GM18507 (cell line): ENCODE data around the gene TNFRSF6B.

ENCODE experiments used
- DNase-seq: peaks from one replicate; pipeline ENCODE4 v3.0.0; 2011; ENCODE audit warnings: low read depth; ENCODE audit not compliant: insufficient read length; ENCODE audit errors: extremely low spot score
- FAIRE-seq: peaks from 2 replicates; lab custom pipeline; 2011; peaks lifted over from hg19 to GRCh38; lab: Jason Lieb, UNC

TNFRSF6B gene

DNA sequence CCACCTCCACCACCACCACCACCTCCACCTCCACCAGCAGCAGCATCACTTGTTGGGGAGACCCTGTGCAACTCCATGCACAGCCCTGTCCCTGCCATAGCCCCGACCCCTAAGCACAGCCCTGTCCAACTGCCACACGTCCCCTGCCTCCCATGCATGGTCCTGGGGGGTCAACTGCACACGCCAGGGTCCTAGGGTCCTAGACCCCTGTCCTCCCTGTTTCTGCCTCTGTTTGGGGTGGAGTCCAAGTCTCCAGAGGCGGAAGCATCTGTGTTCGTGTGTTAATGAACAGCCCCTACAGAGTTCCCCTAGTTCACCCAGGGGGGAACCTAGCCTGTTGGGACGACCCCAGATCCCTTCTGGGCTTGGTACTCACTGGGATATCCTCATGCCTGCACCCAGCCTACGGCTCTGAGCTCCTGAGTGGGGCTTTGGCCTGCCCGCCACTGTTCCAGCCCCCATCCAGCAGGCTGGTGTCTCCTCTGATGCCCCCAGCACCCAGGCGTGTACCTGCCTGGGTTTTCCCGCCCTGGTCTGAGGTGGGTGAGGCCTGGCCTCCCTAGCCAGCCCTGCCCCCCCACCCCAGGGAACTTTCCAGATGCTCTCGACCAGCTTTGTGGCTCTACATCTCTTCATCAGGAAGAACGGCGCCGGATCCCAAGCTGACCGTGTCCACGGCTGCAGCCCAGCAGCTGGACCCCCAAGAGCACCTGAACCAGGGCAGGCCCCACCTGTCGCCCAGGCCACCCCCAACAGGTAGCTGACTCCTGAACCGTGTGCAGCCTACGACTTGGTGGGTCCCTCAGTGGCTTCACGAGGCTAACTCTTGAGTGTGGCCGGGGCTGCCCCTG is 2.5 kb upstream of the TNFRSF6B start:
- DNase-seq (no peak), FAIRE-seq (no peak)

DNA sequence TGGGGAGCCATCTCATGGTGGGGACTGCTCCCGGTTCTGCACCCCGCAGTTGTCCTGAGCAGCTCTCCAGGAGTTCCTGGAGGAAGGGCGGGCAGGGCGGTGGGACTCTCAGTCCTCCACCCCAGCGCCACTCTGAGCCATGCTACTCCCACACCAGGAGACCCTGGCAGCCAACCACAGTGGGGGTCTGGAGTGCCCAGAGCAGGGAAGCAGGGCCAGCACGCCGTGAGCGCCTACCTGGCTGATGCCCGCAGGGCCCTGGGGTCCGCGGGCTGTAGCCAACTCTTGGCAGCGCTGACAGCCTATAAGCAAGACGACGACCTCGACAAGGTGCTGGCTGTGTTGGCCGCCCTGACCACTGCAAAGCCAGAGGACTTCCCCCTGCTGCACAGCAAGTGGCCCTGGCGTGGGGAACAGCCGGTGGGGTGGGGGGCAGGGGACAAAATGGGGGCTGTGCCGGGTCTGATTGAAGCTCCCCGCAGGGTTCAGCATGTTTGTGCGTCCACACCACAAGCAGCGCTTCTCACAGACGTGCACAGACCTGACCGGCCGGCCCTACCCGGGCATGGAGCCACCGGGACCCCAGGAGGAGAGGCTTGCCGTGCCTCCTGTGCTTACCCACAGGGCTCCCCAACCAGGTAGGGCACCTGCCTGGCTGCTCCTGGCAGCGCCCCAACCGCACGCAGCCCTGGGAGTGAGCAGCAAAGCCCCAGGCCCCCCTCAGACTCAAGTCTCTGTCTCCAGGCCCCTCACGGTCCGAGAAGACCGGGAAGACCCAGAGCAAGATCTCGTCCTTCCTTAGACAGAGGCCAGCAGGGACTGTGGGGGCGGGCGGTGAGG is 1.6 kb upstream of the TNFRSF6B start:
- FAIRE-seq (no peak), DNase-seq (no peak)

DNA sequence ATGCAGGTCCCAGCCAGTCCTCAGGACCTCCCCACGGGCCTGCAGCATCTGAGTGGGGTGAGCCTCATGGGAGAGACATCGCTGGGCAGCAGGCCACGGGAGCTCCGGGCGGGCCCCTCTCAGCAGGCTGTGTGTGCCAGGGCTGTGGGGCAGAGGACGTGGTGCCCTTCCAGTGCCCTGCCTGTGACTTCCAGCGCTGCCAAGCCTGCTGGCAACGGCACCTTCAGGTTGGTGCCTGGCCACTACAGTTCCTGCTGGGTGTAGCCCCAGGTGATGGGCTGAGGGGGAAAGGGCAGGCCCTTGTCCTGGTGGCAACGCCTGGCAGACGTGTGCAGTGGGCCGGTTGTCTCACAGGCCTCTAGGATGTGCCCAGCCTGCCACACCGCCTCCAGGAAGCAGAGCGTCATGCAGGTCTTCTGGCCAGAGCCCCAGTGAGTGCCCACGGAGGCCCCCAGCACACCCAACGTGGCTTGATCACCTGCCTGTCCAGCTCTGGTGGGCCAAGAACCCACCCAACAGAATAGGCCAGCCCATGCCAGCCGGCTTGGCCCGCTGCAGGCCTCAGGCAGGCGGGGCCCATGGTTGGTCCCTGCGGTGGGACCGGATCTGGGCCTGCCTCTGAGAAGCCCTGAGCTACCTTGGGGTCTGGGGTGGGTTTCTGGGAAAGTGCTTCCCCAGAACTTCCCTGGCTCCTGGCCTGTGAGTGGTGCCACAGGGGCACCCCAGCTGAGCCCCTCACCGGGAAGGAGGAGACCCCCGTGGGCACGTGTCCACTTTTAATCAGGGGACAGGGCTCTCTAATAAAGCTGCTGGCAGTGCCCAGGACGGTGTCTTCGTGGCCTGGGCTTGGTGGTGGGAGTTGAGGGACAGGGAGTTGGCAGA is 787 bp upstream of the TNFRSF6B start:
- no peak for FAIRE-seq
- no peak for DNase-seq

DNA sequence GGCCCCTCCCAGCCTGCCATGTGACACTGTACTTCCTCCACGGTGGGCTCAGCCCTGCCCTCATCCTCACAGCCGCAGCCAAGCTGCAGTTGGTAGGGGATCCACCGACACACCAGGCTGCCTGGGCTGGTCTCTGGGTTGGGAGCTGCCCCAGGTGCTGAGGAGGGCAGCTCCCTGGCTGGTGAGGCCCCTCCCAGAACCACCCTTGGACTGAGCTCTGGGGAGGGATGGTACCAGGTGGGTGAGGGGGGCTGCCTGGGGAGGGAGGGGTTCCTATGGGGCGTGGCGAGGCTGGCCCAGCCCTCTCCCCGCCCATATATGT is 185 bp upstream of the TNFRSF6B start:
- DNase-seq (no peak), FAIRE-seq (no peak)

DNA sequence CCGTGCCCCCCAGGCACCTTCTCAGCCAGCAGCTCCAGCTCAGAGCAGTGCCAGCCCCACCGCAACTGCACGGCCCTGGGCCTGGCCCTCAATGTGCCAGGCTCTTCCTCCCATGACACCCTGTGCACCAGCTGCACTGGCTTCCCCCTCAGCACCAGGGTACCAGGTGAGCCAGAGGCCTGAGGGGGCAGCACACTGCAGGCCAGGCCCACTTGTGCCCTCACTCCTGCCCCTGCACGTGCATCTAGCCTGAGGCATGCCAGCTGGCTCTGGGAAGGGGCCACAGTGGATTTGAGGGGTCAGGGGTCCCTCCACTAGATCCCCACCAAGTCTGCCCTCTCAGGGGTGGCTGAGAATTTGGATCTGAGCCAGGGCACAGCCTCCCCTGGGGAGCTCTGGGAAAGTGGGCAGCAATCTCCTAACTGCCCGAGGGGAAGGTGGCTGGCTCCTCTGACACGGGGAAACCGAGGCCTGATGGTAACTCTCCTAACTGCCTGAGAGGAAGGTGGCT is 960 bp downstream of the TNFRSF6B start:
- FAIRE-seq (no peak), DNase-seq (no peak)

DNA sequence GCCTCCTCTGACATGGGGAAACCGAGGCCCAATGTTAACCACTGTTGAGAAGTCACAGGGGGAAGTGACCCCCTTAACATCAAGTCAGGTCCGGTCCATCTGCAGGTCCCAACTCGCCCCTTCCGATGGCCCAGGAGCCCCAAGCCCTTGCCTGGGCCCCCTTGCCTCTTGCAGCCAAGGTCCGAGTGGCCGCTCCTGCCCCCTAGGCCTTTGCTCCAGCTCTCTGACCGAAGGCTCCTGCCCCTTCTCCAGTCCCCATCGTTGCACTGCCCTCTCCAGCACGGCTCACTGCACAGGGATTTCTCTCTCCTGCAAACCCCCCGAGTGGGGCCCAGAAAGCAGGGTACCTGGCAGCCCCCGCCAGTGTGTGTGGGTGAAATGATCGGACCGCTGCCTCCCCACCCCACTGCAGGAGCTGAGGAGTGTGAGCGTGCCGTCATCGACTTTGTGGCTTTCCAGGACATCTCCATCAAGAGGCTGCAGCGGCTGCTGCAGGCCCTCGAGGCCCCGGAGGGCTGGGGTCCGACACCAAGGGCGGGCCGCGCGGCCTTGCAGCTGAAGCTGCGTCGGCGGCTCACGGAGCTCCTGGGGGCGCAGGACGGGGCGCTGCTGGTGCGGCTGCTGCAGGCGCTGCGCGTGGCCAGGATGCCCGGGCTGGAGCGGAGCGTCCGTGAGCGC is 1.6 kb downstream of the TNFRSF6B start:
- no peak for DNase-seq
- no peak for FAIRE-seq

DNA sequence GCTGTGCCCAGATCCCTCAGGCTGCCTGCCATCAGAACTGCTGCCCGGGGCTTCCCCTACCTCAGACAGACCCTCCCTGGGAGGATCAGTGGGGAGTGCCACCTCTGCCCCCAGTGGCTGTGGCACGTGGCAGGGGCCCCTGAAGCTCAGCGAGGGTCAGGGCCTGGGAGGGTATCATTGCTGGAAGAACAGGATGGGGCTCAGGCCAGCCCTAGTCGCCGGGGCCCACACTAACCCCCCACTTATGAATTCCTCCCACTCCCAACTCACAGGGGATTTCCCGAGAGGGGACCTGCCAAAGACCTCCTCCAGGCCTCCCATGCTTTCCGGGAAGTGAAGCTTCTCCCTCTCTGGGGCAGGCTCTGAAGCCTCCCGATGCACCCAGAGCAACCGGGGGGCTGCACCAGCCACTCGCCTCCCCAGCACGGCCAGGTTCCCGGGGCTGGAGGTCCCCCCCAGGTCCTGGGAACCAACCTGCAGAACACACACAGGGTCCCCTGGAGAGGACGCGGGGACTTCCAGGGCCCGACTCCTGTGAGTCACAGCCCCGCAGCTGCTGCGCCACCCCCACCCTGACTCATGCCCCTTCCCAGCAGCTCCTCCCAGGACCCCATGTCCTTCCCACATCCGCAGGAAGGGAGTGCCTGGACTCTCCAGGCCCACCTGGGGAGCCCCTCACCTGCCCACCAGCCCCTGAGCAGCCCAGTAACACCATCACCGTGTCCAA is 2.5 kb downstream of the TNFRSF6B start:
- DNase-seq (no peak), FAIRE-seq (no peak)

DNA sequence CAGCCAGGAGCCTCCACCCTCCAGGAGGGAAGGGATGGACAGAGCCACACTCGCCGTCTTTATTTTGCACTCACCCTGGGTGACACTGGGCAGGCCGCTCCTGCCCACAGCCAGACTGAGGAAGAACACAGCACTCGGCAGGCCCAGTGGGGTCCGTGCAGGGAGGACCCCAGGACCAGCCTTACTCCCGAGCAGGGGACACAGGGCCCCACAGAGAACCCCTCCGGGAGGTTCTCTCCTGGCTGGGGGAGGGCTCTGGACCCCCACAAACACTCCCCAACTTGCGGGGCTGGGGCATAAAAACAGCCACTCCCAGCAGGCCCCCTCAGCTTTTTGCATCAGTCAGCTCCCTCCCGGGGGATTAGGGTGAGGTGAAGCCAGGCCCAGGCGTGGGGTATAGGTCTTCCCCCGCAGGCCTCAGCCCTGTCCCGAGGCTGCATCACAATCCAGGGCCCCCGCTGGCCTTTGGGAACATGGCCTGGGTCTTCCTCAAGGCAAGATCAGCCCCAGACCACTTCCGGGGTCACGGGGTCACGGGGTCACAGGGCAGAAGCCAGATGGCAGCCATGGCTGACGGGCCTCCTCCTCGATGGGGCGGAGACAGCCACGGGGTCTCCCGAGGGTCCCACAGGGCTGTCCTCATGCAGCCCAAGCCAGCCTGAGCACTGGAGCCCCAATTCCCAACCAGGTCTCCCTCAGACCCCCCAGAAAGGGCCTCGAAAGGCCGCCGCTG is 3.2 kb downstream of the TNFRSF6B start:
- DNase-seq: no peak
- FAIRE-seq: no peak

DNA sequence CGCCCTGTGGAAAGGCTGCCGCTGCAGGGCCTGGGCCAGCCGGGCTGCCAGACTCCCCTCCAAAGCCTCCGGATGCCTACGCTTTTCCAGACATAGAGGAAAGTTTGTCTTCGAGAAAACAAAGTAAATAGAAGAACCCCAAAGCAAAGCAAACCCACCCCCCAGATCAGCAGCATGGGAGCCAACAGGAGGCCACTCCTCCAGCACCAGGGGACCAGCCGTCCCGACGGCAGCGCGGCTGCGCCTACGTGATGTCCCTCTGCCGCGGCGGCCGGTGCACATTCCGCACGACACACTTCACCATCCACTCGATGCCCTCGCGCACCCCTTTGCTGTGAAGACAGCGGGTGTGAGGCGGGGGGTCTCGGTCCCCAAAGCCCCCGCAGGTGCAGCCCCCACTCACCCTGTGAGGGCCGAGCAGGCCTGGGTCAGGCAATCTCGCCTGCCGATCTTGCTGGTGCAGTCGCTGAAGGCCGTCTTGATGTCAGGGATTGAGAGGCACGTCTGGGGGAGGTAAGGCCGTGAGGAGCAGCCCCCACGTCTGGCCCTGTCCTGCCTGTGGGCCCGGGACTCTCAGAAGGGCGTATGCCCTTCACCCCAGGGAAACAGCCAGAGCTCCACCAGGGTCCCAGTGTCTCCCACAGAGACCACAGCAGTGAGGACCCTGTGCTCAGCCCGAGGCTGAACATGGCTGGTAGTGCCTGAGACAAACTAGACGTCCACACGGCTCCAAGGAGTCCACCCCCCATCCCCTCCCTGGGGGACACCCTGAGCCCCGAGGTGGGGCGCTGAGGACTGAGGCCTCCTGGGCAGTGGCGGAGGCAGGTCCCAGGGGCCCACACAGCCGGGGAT is 4.0 kb downstream of the TNFRSF6B start:
- FAIRE-seq (no peak), DNase-seq (no peak)

DNA sequence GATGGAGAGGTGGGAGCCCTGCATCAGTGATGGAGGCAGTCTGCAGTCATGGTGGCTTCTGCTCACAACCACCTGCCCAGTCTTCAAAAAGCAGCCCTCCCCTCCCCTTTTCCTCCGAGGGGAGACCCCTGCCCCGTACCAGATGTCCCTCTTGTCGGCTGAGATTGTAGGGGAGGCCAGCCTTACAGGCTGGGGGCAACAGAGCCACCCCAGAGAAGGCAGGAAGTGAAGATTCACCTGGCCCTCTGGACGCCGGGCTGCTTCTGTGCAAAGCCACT is 4.5 kb downstream of the TNFRSF6B start:
- FAIRE-seq (no peak), DNase-seq (no peak)

DNA sequence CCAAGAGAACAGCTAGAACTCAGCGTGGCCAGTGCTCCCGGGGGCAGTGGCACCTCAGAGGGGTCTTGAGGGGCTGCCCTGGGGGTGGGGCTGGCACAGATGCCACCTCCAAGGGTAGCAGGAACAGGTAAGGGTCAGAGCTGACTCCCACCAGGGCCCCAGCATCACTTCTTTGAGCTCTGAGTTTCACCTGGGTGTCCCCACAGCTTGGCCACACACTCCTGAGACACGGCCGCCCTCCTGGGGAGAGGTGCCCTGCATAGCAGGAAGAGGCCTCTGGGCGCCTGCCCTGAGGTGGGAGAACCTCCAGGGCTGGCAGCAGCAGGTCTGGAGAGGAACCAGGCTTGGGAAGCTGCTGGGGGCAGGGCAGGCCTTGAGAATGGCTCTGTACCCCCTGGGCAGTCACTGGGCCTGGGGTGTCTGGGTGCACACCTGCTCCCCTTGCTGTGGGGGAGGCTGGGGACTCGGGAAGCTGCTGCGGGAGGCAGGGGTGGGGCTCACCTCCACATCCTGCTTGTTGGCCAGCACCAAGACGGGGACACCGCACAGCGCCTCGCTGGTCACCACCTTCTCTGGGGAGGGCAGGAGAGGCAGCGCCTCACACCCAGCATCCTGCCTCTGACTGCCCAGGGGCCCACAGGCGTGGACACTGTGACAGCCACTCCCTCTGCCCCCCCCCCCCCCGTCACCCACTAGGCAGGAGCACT is 5.0 kb downstream of the TNFRSF6B start:
- no peak for FAIRE-seq
- DNase-seq: no peak

DNA sequence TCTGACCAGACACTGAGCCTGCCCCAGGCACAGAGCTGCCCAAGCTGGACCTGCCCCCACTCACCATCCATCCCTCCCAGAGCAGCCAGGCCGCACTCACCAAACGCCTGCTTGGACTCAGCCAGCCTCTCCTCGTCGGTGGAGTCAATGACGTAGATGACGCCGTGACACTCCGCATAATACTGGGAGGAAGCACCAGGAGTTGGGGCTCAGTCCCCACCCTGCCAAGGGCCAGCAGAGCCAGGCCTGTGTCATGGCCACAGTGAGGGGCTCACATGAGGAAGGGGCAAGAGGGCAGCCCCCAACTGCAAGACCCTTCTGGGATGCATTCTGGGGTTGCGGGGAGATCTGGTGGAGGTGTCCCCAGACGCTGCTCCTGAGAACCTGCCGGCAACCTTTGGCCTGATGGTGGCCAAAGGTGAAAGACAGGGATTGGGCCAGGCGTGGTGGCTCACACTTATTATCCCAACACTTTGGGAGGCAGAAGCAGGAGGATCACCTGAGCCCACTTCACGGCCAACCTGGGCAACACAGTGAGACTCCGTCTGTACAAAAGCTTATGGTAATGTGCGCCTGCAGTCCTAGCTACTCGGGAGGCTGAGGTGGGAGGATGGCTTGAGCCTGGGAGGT is 5.7 kb downstream of the TNFRSF6B start:
- DNase-seq: no peak
- FAIRE-seq: no peak

DNA sequence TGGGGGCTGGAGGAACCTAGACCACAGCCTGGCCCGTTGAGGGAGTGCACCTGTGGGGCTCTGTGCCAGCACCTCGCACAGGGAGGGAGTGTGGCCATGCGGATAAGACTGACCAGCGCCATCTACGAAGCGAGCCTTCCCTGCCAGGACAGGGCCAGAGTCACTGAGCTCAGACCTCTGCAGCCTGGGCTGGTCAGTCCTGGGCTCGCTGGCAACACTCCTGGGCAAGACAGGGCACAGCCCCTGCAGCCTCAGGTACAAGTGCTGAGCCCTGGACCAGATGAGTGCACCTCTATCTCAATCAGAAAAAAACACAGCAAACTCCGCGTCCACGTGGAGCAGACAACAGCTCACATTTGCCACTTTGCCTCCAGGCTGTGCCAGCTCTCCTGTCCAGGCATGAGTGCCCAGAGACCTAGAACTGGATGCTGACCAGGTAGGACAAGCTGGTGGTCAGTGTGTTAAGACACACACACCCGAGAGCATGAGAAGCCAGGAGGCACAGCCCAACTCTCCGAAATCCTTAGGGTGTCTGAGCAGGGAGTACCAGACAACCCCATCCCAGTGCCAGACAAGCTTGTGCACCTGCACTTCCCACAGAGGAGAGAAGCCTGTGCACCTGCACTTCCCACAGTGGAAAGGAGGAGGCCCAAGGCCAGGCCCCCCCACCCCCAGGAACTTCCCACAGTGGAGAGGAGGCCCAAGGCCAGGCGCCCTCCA is 6.5 kb downstream of the TNFRSF6B start:
- DNase-seq (no peak), FAIRE-seq (no peak)

DNA sequence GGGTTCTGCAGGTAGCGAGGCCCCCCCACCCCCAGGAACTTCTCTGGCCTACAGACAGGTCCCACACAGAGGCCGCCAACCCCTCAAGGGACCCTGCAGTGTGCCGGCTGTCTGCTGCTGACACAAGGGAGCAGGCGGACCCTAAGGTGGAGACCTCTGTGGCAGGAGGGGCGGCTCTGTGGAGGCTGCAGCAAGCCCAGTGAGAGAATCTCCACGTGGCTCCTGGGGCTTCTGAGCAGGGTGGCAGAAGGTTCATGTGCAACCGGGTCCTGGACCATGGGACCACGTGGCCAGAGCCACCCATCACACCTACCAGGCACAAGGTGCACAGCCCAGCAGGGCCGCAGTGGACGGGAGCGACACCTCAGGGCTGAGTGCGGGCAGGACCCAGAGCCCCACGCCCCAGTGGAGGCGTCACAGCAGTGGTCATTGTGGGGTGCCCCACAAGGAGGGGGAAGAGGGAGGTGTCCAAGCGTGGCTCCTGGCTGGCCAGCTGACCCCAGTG is 7.1 kb downstream of the TNFRSF6B start:
- no peak for FAIRE-seq
- DNase-seq: no peak

DNA sequence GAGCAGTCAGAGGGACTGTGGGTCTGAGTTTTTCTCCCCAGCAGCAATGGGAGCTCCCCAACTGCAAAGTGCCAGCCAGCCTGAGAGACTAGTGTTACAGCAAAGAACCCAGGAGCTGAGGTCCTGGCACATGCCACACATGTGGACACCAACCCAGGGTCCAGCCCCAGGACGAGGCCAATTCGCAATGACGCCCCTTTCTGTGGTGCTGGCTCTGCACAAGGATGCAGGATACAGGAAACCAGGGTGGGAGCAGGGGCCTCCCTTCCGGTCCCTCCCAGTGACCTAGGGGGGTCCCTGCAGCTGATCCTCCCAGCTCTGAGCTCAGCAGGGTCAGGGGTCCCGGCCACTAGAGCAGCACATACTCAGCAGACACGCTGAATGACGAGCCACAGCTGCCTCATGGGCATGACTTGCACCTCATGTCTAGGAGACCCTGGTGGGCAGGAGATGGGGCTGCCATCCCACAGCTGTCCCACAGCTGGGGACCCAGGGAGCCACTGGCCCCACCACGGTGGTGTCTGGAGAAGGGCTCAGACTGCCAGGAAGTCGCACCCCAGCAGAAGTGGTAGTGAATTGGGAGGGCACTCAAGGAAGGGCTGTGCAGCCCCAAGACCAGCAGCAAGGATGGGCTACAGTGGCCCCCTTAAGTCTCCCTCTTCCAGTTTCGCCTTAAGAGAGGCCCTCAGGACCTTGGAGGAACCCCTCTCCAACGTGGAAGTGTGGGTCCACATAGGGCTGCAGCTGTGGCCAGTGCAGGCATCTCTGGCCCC is 7.7 kb downstream of the TNFRSF6B start:
- FAIRE-seq (no peak), DNase-seq (no peak)
